ENCODE results near the gene TRIP13.

TRIP13 gene

DNA sequence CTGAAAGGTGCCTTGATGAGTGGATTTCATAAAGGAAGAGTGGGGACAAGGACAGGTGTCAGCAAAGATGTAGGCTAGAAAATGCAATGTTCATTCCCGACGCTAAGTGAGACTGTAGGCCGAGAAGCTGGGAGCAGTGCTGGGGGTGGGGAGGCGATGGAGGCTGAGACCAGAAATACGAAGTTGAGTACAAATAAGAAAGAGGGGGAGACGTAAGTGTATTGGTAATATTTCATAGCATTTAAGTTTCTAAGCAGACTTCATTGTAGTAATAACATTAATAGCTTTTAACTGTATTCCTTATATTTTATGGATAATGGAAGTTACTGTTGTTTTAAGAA, 11.0 kb downstream of the TRIP13 start:
- Histone ChIP-seq H4K20me1 (ENCODE audit: insufficient read depth, low read length) (no peaks in the 10 kb centered on the region), H3K36me3 (replicated peaks; ENCODE audit: low read depth, low read length) (peaks cover 11% of the 10 kb centered on the region), H3K27ac (ENCODE audit: low read length) (no peak overlapping the region), H3K4me1 (ENCODE audit: low read length) (no peaks in the 10 kb centered on the region), H3K4me2 (ENCODE audit: low read length) (no peak overlapping the region), H3K9ac (ENCODE audit: low read length) (no peak overlapping the region), H3K79me2 (ENCODE audit: low read length) (no peaks in the 10 kb centered on the region), H3K4me3 (ENCODE audit: low read length) (no peak overlapping the region), H2AFZ (ENCODE audit: low read depth, low read length) (no peak overlapping the region), H3K27me3 (ENCODE audit: low read depth, low read length) (no peaks in the 10 kb centered on the region), H3K9me3 (ENCODE audit: insufficient read depth, low read length) (no peaks in the 10 kb centered on the region)
- TF ChIP-seq EZH2phosphoT487 (IDR thresholded peaks at IDR 0.05; ENCODE audit: low read depth) (no peak), CTCF (IDR thresholded peaks at IDR 0.05; ENCODE audit: low read depth, low read length) (no peak)

DNA sequence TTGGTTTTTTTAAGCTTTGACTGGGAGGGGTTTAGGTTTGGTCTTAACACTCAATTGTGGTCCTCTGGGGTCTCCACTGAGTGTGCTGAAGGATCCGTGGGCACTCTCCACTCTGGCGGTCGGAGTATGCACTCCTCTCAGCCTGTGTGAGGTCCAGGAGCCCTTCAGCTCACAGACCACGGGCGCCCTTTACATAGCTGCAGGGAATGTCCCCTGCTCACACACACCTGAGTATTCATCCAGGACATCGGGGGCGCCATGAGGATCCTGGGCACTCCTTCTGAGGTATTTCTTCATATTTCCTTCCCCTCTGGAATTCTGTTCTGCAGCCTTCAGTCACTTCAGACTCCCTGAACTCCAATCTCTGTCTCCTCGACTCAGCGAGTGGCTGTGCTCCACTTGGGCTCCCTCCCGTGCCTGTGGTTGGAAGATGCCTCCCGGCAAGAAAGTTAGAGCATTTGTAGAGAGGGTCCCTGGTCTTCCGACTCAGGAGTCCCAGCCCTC, 12.5 kb downstream of the TRIP13 start:
- Histone ChIP-seq H3K4me2 (ENCODE audit: low read length) (no peak overlapping the region), H3K36me3 (replicated peaks; ENCODE audit: low read depth, low read length) (peaks cover 11% of the 10 kb centered on the region), H3K9me3 (ENCODE audit: insufficient read depth, low read length) (no peaks in the 10 kb centered on the region), H3K79me2 (ENCODE audit: low read length) (no peaks in the 10 kb centered on the region), H3K27me3 (ENCODE audit: low read depth, low read length) (no peaks in the 10 kb centered on the region), H2AFZ (ENCODE audit: low read depth, low read length) (no peak overlapping the region), H3K9ac (ENCODE audit: low read length) (no peak overlapping the region), H3K27ac (ENCODE audit: low read length) (no peak overlapping the region), H3K4me3 (ENCODE audit: low read length) (no peak overlapping the region), H4K20me1 (ENCODE audit: insufficient read depth, low read length) (no peaks in the 10 kb centered on the region), H3K4me1 (ENCODE audit: low read length) (no peaks in the 10 kb centered on the region)
- TF ChIP-seq CTCF (IDR thresholded peaks at IDR 0.05; ENCODE audit: low read depth, low read length) (no peak), EZH2phosphoT487 (IDR thresholded peaks at IDR 0.05; ENCODE audit: low read depth) (no peak)

DNA sequence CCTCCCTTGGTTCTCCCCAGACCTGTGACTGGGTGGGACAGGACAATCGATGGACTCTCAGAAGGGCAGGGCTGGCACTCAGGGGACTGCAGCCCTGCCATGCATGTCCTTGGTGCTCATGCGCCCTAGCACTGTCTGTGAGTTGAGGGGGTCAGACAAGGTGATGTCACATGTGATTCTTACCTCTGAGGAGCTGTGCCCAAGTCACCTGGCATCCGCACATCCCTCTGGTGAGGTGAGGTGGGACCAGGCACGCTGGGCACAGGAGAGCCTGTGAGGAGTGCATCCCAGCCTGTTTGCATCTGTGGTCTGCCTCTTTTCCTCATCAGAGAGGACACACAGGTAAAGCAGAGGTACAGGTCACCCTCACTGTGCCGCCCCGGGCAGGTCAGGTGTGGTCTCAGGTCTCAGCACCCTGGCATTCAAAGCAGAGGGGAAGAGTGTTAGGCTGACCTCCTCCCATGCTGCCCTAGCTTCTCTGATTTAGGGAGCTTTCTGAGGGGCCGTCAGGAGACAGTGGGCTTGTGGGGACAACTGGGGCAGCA, 14.8 kb downstream of the TRIP13 start:
- no peak for TF ChIP-seq CTCF (IDR thresholded peaks at IDR 0.05; ENCODE audit: low read depth, low read length)
- no peak for TF ChIP-seq EZH2phosphoT487 (IDR thresholded peaks at IDR 0.05; ENCODE audit: low read depth)
- H3K27ac ChIP-seq (ENCODE audit: low read length) = no peak overlapping the region
- no peak overlapping the region for H2AFZ ChIP-seq (ENCODE audit: low read depth, low read length)
- H3K9ac ChIP-seq (ENCODE audit: low read length) = no peak overlapping the region
- no peaks in the 10 kb centered on the region for H3K79me2 ChIP-seq (ENCODE audit: low read length)
- H3K4me1 ChIP-seq (ENCODE audit: low read length) = no peaks in the 10 kb centered on the region
- peaks cover 13% of the 10 kb centered on the region for H3K36me3 ChIP-seq (replicated peaks; ENCODE audit: low read depth, low read length)
- H3K27me3 ChIP-seq (ENCODE audit: low read depth, low read length) = no peaks in the 10 kb centered on the region
- no peak overlapping the region for H3K4me3 ChIP-seq (ENCODE audit: low read length)
- H3K4me2 ChIP-seq (ENCODE audit: low read length) = no peak overlapping the region
- H3K9me3 ChIP-seq (ENCODE audit: insufficient read depth, low read length) = no peaks in the 10 kb centered on the region
- H4K20me1 ChIP-seq (ENCODE audit: insufficient read depth, low read length) = no peaks in the 10 kb centered on the region

DNA sequence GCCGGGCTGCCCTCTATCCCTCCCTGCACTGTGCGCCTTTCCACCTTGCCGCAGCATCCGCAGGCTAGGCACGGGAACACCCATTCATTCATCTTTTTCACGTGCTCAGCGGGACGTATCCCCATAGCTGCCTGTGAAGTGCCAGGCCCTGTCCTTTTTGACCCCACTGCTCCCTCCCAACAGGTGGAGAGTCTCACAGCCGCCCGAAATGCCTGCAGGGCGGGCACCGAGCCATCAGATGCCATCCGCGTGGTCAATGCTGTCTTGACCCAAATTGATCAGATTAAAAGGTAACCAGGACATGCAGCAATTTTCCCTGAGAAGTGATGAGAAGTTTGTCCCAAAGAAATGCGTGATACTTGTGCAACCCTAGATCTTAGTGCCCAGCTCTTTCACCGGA, 15.5 kb downstream of the TRIP13 start:
- TF ChIP-seq EZH2phosphoT487 (IDR thresholded peaks at IDR 0.05; ENCODE audit: low read depth) (no peak), CTCF (IDR thresholded peaks at IDR 0.05; ENCODE audit: low read depth, low read length) (no peak)
- Histone ChIP-seq H3K4me2 (ENCODE audit: low read length) (no peak overlapping the region), H3K27ac (ENCODE audit: low read length) (no peak overlapping the region), H2AFZ (ENCODE audit: low read depth, low read length) (no peak overlapping the region), H3K36me3 (replicated peaks; ENCODE audit: low read depth, low read length) (peaks cover 13% of the 10 kb centered on the region), H3K4me3 (ENCODE audit: low read length) (no peak overlapping the region), H3K9me3 (ENCODE audit: insufficient read depth, low read length) (no peaks in the 10 kb centered on the region), H3K27me3 (ENCODE audit: low read depth, low read length) (no peaks in the 10 kb centered on the region), H3K4me1 (ENCODE audit: low read length) (no peaks in the 10 kb centered on the region), H4K20me1 (ENCODE audit: insufficient read depth, low read length) (no peaks in the 10 kb centered on the region), H3K9ac (ENCODE audit: low read length) (no peak overlapping the region), H3K79me2 (ENCODE audit: low read length) (no peaks in the 10 kb centered on the region)
